Measurements from ENCODE around the gene AURKAIP1.

The AURKAIP1 gene

DNA sequence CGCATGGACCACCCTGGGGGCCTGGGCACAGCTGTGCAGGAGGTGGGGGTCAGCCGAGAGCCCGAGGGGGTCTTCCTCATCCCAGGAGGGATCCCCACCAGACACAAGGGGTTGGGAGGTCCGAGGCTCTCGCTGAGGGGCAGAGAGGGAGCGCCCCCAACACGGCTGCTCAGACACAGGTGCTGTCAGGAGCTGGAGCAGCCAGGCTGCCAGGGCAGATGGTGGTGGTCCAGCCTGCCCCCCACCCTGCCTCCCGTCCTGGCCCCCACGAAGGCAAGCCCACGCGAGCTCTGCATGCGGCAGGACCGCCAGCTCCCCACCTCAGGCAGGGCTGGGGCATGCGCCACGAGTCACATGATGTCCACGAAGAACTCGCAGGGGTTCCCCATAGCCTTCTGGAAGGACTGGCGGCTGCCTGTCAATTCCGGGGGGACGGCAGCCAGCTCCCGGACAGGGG lies 39.2 kb downstream of the AURKAIP1 start:
- Histone ChIP-seq H3K4me1 (ENCODE audit: low read depth, poor library complexity, severe bottlenecking) (no peaks in the 10 kb centered on the region), H3K4me3 (IDR thresholded peaks at IDR 0.05; ENCODE audit: insufficient read depth, low read depth, low read length) (no peak overlapping the region), H3K27me3 (ENCODE audit: insufficient read depth, low read depth) (no peaks in the 10 kb centered on the region), H3K4me2 (no peak overlapping the region), H4K20me1 (ENCODE audit: insufficient read depth) (no peaks in the 10 kb centered on the region), H3K27ac (no peak overlapping the region), H3K79me2 (ENCODE audit: insufficient read depth, low read depth) (no peaks in the 10 kb centered on the region), H2AFZ (ENCODE audit: low read depth) (no peak overlapping the region), H3K9ac (no peak overlapping the region), H3K36me3 (ENCODE audit: insufficient read depth) (no peaks in the 10 kb centered on the region)
- TF ChIP-seq, protein P1, sequence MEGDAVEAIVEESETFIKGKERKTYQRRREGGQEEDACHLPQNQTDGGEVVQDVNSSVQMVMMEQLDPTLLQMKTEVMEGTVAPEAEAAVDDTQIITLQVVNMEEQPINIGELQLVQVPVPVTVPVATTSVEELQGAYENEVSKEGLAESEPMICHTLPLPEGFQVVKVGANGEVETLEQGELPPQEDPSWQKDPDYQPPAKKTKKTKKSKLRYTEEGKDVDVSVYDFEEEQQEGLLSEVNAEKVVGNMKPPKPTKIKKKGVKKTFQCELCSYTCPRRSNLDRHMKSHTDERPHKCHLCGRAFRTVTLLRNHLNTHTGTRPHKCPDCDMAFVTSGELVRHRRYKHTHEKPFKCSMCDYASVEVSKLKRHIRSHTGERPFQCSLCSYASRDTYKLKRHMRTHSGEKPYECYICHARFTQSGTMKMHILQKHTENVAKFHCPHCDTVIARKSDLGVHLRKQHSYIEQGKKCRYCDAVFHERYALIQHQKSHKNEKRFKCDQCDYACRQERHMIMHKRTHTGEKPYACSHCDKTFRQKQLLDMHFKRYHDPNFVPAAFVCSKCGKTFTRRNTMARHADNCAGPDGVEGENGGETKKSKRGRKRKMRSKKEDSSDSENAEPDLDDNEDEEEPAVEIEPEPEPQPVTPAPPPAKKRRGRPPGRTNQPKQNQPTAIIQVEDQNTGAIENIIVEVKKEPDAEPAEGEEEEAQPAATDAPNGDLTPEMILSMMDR (conservative IDR thresholded peaks at IDR 0.05; ENCODE audit: low read depth, low read length): no peak

DNA sequence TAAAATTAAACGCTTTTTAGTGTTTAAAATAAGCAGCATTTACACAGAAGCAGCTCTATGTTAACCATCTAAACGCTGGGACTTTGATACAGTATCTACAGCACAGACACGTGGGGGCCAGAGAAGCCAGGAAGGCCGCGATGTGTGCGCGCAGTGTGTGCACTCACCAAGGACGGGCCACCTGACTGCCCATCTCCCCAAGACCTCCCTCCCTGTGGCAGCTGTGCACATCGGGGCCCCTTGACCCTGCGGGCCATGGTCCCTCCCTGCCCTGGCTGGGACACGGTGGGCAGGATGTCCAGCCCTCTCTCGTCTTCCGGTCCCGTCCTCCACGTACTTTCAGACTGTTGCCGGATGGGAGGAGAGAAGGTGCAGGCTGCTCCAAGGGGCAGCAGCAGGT lies 39.7 kb downstream of the AURKAIP1 start:
- H3K79me2 ChIP-seq (ENCODE audit: insufficient read depth, low read depth): no peaks in the 10 kb centered on the region
- H3K4me1 ChIP-seq (ENCODE audit: low read depth, poor library complexity, severe bottlenecking): no peaks in the 10 kb centered on the region
- H2AFZ ChIP-seq (ENCODE audit: low read depth): no peak overlapping the region
- H3K27ac ChIP-seq: no peak overlapping the region
- H4K20me1 ChIP-seq (ENCODE audit: insufficient read depth): no peaks in the 10 kb centered on the region
- H3K27me3 ChIP-seq (ENCODE audit: insufficient read depth, low read depth): no peaks in the 10 kb centered on the region
- TF ChIP-seq, protein P1 (conservative IDR thresholded peaks at IDR 0.05; ENCODE audit: low read depth, low read length): no peak
- no peaks in the 10 kb centered on the region for H3K36me3 ChIP-seq (ENCODE audit: insufficient read depth)
- no peak overlapping the region for H3K9ac ChIP-seq
- no peak overlapping the region for H3K4me3 ChIP-seq (IDR thresholded peaks at IDR 0.05; ENCODE audit: insufficient read depth, low read depth, low read length)
- no peak overlapping the region for H3K4me2 ChIP-seq

DNA sequence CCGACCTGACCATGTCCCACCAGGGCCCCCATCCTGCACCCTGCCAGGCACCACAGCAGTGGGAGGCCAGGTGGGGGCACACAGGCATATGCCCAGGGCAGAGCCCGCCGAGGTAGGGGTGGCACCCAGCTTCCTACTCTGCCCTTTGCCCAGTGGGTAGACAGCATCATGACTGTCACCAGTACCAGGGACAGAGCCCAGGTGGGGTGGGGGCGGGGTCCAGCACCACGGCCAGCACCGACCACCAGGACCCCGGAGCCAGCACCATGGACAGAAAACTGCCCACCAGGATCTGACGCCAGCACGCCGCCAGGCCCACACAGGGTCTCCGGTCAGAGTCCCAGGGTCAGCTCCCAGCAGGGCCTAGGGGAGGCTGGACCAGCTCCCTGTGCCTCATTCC lies 40.2 kb downstream of the AURKAIP1 start:
- no peak overlapping the region for H3K4me2 ChIP-seq
- TF ChIP-seq, protein P1 (conservative IDR thresholded peaks at IDR 0.05; ENCODE audit: low read depth, low read length): no peak
- no peak overlapping the region for H3K27ac ChIP-seq
- no peak overlapping the region for H3K4me3 ChIP-seq (IDR thresholded peaks at IDR 0.05; ENCODE audit: insufficient read depth, low read depth, low read length)
- no peaks in the 10 kb centered on the region for H3K36me3 ChIP-seq (ENCODE audit: insufficient read depth)
- H4K20me1 ChIP-seq (ENCODE audit: insufficient read depth): no peaks in the 10 kb centered on the region
- no peaks in the 10 kb centered on the region for H3K79me2 ChIP-seq (ENCODE audit: insufficient read depth, low read depth)
- H3K27me3 ChIP-seq (ENCODE audit: insufficient read depth, low read depth): no peaks in the 10 kb centered on the region
- no peaks in the 10 kb centered on the region for H3K4me1 ChIP-seq (ENCODE audit: low read depth, poor library complexity, severe bottlenecking)
- no peak overlapping the region for H3K9ac ChIP-seq
- H2AFZ ChIP-seq (ENCODE audit: low read depth): no peak overlapping the region

DNA sequence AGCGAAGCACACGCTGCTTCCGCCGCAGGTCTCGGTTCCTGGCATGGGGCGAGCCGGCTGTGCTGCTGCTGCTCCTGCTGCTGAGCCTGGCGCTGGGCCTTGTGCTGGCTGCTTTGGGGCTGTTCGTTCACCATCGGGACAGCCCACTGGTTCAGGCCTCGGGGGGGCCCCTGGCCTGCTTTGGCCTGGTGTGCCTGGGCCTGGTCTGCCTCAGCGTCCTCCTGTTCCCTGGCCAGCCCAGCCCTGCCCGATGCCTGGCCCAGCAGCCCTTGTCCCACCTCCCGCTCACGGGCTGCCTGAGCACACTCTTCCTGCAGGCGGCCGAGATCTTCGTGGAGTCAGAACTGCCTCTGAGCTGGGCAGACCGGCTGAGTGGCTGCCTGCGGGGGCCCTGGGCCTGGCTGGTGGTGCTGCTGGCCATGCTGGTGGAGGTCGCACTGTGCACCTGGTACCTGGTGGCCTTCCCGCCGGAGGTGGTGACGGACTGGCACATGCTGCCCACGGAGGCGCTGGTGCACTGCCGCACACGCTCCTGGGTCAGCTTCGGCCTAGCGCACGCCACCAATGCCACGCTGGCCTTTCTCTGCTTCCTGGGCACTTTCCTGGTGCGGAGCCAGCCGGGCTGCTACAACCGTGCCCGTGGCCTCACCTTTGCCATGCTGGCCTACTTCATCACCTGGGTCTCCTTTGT lies 41.3 kb downstream of the AURKAIP1 start:
- Histone ChIP-seq H4K20me1 (ENCODE audit: insufficient read depth) (no peaks in the 10 kb centered on the region), H3K36me3 (ENCODE audit: insufficient read depth) (no peaks in the 10 kb centered on the region), H3K27me3 (ENCODE audit: insufficient read depth, low read depth) (no peaks in the 10 kb centered on the region)

More for the DNA sequence above, 41.3 kb downstream of the AURKAIP1 start:
- Histone ChIP-seq H3K79me2 (ENCODE audit: insufficient read depth, low read depth) (no peaks in the 10 kb centered on the region), H3K4me1 (ENCODE audit: low read depth, poor library complexity, severe bottlenecking) (no peaks in the 10 kb centered on the region), H3K4me2 (no peak overlapping the region), H3K4me3 (IDR thresholded peaks at IDR 0.05; ENCODE audit: insufficient read depth, low read depth, low read length) (no peak overlapping the region), H2AFZ (ENCODE audit: low read depth) (no peak overlapping the region), H3K9ac (no peak overlapping the region), H3K27ac (no peak overlapping the region)
- TF ChIP-seq, protein P1 (conservative IDR thresholded peaks at IDR 0.05; ENCODE audit: low read depth, low read length): no peak

Data from KMS-11 (cell line).